GM19025 (cell line): ENCODE data around the gene ST6GAL2.

Source experiments
- ATAC-seq: cut with Tn5 transposase; IDR thresholded peaks from one replicate; pipeline ENCODE4 v1.9.1; 2021; ENCODE audit warnings: mild to moderate bottlenecking, low read depth, moderate library complexity; ENCODE audit not compliant: unreplicated experiment

Gene ST6GAL2

DNA sequence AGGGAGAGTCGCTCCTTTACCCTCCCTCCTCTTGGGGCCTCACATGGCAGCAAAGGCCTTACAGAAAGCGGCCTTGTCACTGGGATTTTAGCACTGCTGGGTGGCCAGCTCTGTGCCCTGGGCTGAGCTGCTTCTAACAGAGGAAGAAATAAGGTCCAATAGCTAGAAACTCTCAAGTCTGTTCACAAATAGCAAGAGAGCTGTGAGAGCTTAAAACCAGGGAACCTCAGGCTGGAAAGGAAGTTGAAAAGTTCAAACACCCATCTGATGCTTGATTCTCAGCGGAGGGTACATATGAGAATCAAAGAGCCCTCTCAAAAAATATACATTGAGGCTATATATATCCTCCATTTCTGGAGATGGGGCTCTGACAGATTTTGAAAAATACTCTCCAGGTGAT lies 54.7 kb downstream of the ST6GAL2 start:
- ATAC-seq, result no peak

DNA sequence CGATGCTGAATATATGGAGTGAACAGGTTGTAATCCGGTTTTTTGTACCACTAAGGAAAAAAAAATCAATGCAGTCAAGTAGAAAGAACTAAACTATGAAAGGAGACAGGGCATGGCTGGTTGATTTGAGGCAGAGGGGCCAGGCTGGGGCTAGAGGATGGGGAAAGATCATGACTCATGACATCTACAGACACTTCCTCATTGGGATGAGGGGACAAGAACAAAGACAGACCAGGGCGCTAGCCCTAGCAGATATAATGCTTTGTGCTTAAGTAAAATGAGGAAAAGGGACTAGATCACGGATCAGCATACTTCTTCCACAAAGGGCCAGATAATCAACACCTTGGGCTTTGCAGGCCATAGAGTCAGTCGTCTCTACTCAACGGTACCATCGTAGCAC lies 55.8 kb downstream of the ST6GAL2 start:
- no peak for ATAC-seq

GRCh38 chr2:106828119-106828518 lies 57.8 kb downstream of the ST6GAL2 start:
- ATAC-seq, result no peak

- no peak for ATAC-seq
Measured at GRCh38 chr2:106827158-106827557, 58.8 kb downstream of the ST6GAL2 start.

DNA sequence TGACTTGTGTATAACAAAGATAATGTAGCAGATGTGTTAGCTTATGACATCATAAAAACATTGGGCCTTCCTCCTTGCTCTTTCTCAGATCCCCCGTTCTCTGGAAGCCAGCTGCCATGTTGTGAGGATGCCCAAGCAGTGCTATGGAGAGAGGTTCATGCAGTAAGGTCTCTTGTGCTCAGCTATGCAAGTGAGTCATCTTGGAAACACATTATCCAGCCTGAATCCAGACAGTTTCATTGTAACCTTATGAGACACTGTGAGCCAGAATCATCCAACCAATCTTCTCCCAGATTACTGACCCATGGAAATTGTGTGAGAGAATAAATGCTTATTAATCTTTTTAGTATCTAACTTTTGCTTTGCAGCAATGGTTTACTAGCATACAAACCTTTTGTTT lies 60.8 kb downstream of the ST6GAL2 start:
- no peak for ATAC-seq

DNA sequence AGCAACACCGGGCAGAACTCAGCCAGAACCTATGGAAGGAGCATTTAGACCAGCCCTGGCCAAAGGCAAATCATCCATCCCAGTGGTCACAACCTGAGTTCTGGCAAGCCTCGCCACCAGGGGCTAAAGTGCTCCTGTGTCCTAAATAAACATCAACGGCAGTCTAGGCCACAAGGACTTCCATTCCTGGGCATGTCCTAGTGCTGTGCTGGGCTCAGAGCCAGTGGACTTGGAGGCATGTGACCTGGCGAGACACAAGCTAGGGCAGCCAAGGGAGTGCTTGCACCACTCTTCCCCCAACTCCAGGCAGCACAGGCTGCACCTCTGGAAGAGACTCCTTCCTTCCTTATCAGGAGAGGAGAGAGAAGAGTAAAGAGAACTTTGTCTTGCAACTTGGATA lies 69.0 kb downstream of the ST6GAL2 start:
- ATAC-seq, result no peak

DNA sequence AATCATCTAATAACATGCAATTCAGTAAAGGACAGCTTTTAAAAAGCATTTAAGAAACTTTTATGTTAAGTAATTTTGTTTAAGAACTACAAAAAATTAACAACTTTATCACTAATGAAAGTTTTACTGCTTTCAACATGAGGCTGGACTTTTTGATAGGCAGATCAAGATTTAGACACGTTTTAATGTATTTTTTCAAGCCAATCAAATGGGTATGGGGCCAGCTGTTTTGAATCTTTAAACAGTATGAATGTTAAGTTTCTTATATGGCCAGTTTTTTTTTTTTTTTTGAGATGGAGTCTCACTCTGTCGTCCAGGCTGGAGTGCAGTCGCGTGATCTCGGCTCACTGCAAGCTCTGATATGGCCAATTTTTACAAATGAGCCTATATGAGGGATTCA lies 73.1 kb downstream of the ST6GAL2 start:
- no peak for ATAC-seq

GRCh38 chr2:106812383-106812782 lies 73.6 kb downstream of the ST6GAL2 start:
- no peak for ATAC-seq

DNA sequence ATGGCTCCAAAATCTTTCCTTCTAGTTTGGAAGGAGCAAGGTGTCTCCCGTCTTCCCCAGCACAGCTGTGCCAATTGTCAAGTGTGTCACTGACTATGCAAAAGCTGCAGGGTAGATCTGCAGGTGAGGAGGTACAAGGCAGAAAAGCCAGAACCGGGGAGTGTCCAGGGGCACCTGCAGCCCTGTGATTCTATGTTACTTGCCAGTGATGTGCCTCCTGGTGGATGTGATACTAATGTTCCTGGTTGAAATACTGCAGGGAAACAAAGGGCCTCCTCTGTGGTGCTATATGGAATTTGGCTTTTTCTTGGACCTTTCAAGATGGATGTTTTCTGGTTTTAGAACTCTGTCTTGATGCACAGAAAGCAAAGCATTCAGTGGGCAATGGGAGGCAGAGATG lies 80.3 kb downstream of the ST6GAL2 start:
- ATAC-seq, result no peak

DNA sequence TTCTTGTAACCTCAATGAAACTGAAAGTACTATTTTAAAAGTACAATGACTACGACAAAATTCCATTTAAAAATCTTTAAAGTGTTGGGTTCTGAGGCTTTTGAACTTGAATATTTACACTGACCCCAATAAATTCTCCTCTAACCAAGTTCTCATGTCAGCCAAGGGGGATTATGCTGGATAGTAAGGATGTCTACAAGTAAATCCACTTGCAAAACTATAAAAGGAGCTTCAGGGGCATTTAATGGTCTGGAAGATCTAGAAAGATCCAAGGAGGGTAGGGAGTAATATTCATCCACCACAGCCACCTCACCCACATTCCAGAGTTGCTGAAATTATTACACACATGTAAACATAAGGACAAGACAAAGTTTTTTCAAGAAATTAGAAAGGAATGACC lies 81.8 kb downstream of the ST6GAL2 start:
- no peak for ATAC-seq

GRCh38 chr2:106800976-106801655 lies 84.9 kb downstream of the ST6GAL2 start:
- ATAC-seq, result no peak

GRCh38 chr2:106800180-106800579 lies 85.8 kb downstream of the ST6GAL2 start:
- ATAC-seq, result no peak

- ATAC-seq, result no peak
Measured at GRCh38 chr2:106798826-106799552, 87.0 kb downstream of the ST6GAL2 start.

GRCh38 chr2:106797494-106797893 lies 88.5 kb downstream of the ST6GAL2 start:
- no peak for ATAC-seq

GRCh38 chr2:106792671-106793070 lies 93.3 kb downstream of the ST6GAL2 start:
- ATAC-seq, result no peak

DNA sequence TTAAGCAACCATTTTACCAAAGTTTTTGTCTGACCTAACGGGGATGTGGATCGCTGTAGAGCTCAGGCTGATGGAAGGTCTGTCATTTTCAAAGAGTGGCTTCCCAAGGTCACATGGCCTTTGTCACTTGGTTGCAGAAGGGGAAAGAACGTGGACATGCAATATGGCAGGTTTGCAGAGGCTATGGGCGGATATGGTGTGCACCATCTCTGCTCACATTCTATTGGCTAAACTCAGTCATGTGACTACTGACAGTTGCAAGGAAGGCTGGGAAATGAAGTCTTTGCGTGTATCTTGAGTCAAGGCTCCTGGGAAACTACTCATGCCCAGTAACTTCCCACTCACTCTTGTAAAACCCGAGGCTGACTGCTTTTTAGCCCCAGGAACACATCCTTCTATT lies 96.8 kb downstream of the ST6GAL2 start:
- ATAC-seq, result no peak

GRCh38 chr2:106782681-106783080 lies 103.3 kb downstream of the ST6GAL2 start:
- no peak for ATAC-seq

- no peak for ATAC-seq
Measured at GRCh38 chr2:106781196-106781595, 104.8 kb downstream of the ST6GAL2 start.

DNA sequence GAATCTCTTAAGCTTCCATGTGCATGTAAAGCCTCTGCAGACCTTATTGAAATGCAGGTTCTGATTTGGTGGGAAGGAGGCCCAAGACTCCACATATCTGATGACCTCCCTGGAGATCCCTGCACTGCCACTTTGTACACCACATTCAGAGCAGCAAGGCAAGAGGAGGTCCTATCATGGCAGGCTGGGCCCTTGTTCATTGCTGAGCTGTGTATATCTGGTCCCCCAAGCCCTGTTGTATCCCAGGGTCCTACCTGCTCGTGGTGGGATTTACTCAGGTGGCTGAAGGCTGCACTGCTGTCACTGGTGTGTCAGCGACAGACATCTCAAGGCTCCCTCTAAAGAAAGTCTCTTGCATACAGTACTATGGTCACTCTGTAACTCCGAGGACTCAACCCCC lies 114.2 kb downstream of the ST6GAL2 start:
- ATAC-seq, result no peak

DNA sequence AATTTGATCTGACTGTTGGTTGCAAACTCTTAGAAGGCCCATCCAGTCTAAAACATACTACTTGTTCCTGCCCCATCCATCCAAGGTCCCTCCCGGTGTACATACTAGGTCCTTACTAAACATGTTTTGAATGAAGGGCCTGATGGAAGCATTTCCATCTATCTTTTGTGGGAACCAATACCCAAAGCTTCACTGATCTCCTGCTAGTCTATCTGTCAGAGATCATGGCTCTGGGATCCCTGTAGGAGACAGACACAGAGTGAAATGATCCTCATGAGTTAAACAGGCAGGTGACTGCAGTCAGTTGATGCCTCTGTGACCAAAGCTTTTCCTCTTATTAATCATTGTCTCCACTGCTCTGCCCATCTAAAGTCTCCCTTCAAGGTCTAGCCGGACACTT lies 115.0 kb downstream of the ST6GAL2 start:
- ATAC-seq, result no peak

DNA sequence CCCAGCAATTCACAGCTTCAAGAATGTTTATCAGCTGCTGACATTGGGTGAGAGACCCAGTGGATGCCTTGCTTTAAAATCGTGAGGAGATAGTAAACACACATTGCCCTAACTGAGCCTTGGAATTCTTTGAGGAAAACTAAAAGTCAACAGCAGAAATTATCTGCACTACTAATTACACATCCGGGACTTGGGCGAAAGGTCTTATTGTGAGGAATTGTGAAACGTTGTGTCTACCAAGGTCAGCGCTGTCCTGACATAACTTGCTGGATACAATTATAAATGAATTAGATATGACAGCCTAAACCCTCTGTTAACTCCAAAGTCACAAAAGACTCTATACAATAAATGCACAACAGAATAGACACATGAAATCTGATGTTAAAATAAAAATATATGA lies 121.4 kb downstream of the ST6GAL2 start:
- no peak for ATAC-seq

DNA sequence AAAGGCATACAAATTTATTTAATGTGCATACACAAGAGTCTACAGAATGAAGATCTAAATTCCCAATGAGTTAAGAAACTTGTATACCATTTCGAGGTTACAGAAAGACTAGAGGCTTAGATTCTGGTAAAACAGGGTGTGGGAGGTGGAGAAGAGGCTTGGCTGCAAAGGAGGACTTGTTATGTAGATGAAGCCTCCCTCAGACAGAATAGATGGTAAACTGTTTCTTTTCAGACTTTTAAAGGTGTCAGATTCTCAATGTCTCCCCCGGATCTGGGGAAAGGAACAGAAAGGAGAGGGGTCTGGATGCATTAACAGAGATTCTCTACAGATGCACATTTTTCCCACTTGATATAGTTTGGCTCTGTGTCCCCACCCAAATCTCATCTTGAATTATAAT lies 126.0 kb downstream of the ST6GAL2 start:
- ATAC-seq, result no peak
